Measurements from ENCODE around the gene XDH.

- TF ChIP-seq EZH2 (IDR thresholded peaks at IDR 0.05; ENCODE audit: borderline replicate concordance, low read depth, low read length, severe bottlenecking), result no peak
- TF ChIP-seq CTCF (IDR thresholded peaks at IDR 0.05; ENCODE audit: borderline replicate concordance, extremely low read depth, low read length, poor library complexity, severe bottlenecking), result no peak
These were observed 16.1 kb upstream of the XDH start for GRCh38 chr2:31430439-31431165.

All from DND-41 (cell line).